UCSD-AML1 (cell line): ENCODE data around the gene ANKRD26.

Experiments used
- DNase-seq: peaks from one replicate; lab custom pipeline; 2025; ENCODE audit not compliant: unreplicated experiment; lab: John Stamatoyannopoulos, UW

ANKRD26 gene

DNA sequence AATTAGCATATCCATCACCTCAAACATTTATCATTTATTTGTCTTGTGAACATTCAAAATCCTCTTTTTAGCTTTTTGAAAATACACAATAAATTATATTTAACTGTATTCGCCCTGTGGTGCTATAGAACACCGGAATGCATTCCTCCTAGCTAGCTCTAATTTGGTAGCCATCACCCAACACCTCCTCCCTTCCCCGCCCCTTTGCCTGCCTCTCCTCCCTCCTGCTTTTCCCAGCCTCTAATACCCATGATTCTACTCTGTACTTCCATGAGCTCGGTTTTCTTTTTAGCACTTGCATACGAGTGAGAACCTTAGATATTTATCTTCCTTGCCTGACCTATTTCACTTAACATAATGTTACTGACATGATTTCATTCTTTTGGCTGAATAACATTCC is 80.1 kb downstream of the ANKRD26 start:
- DNase-seq, result no peak

DNA sequence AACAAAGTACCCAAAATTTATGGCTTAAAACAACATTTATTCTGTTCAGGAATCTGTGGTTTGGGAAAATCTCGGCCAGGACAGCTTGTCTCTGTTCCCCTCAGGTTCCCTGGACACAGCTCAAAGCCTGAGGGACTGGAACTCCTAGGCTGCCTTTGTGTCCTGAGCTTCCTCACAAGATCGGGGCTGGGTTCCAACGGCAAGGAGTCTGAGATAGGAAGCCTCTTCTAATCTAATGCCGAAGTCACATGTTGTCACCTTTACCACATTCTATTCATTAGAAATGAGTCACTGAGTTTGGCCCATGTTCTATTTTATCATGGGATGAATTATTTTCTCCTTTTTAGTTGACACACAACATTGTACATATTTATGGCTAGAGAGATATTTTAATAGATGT is 80.5 kb downstream of the ANKRD26 start:
- DNase-seq, result no peak

DNA sequence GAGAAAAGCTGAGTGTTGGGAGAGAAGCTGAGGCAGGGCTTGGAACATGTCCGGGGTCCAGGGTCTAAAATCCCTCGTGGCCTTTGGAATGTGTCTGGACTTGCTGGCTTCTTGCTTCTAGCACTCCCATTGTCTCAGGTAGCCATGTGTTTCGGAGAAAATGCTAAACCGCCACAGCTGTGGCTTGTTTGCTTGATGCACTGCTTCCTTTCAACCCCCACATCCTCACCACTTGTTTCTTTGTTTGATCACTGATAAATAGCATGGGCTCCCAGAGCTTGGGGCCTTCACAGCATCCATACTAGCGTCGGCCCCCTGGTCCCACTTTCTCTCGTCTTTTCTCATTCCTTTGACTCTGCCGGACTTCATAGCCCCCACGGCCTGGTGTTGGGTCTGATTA is 102.7 kb downstream of the ANKRD26 start:
- no peak for DNase-seq

DNA sequence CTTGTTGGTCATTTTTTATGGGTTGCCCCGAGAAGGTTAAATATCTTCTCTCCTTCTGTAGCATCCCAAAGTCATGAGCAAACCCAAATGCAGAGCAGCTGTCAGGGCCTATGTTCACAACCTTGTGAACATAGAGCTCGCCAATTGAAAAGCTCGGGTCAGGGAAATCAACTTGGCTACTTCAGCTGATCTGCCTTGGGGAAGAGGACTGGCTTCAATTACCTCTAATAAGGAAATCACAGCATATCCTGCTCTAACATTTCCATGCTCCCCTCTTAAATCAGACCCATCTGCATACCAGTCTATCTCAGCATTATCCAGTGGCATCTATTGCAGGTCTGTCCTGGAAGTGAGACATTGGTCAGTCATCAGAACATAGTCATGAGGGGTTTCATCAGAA is 105.6 kb downstream of the ANKRD26 start:
- no peak for DNase-seq

DNA sequence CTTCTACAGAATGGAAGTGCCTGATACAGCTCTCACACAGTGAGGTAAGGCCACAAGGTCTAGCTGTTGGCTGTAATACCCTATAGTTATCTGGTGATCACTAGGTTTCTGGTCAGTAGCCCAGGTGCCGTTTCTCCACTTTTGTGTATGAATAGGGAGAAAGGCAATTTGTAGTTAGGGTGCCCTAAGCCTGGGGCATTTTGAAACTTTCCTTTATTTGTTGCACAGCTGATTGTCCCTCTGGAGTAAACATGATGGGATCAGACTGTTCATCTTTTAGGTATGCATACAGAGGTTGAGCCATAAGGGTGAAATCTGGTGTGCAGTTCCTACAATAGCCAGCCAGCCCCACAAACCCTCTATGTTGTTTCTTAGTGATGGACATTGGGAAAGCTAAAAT is 112.4 kb downstream of the ANKRD26 start:
- no peak for DNase-seq

DNA sequence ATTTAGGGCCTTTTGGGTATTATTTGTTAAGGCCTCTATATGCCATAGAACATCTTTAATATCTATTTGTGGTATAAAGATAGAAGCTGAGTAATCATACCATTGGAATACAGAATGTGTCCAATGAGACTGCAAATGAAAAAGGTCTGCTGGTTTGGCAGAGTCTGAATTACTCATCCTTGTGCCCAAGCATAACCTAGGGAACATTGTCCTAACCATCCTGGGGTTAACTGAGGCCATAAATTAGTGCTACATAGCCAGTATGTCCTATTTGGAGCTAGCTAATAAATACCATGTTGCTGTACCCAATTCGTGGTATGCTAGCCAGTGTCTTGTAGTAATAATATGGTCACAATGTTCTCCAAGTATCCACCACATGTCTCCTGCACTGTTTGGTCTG is 117.1 kb downstream of the ANKRD26 start:
- DNase-seq, result no peak

DNA sequence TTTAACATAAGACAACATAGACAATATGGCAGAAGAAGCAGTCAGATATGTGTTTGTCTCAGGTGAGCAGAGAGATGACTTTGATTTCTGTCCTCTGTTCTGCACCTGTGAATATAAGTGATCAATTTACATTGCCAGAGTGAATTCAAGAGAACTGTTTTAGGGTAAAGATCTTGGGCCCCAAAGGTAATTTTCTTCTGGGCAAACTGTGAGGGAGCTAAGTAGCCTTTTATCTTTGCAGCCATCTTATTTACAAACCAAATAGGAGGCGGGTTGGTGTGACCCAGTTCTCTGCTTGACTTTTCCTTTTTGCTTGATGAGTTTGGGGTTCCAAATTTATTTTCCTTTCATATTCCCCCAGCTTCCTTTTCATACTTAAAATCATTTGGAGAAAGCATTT is 118.2 kb downstream of the ANKRD26 start:
- DNase-seq, result no peak

DNA sequence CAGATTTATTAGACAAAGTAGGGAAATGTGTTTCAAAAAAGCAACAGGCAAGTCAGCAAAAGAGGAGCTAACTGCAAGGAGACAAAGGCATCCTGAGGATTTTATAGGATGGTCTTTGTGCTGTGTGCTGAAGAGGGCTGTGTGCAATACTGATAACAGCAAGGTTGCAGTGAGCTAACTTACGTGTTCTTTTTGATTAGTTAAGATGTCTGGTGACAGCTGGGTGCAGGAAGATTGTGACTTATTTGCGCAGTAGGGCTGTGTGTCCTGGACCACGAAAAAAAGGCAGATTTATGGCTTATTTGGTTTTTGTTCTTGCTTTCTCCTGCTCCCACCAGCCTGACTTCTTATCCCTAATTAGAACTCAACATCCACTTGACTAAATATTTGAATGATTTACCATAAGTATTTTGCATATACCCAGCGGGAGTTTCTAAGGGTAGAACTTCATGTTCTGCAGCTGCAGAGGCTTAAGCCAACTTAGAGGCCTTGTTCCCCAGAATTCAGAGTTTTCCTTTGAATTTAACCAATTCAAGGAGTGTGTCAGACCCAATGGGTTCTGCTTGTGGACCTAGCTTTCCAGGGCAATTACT is 119.0 kb downstream of the ANKRD26 start:
- DNase-seq, result no peak

DNA sequence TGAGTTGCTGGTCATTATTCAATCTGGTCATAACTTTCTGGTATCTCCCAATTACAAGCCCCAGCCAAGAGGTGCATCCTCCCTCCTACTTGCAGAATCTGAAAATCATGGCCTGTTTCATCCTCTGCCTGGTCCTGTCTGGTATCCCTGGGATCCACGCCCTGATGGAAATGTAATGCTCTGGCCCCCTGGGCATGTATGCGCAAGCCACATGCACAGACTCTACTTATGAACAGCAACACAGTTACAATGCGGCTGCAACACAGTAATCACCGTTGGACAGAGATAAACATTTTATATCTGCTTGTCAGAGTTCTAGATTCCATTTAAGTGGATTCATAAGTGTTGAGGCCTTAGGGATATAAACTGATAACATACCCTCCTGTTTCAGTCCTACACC is 121.8 kb downstream of the ANKRD26 start:
- no peak for DNase-seq

DNA sequence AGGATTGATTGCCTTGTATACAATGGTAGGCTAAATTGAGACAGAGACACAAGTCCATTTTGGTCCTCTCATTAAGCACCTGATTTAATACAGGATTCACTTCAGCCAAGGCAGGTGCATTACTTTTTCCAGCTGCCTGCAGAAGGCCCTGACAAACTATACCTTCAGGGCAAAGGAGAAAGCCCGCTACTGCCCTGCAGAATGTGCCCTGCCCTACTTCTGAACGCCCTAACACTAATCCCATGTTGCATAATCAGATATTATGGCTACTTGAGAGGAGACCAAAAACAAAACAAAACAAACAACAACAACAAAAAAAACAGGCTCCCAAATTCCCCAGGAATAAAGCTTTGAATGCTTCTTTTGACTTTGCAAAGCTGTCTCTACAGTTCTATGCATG is 122.7 kb downstream of the ANKRD26 start:
- DNase-seq, result no peak

DNA sequence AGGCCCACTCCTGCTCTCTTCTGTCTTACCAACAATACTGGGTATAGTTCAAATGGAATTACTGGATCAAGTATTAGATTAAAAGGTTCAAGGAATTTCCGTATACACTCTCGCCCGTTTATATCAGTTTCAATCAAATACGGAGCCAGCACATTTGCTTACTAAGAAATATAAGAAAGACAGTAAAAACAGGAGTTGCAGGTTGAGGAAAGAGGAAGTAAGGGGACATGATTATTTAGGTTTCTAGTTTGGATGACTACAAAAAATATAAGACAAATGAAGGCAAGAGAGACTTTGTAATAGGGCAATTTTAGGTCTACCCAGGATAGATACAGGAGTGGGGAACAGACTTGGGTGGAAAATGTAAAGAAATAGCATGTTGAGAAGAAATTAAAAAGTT is 129.6 kb downstream of the ANKRD26 start:
- DNase-seq, result no peak

DNA sequence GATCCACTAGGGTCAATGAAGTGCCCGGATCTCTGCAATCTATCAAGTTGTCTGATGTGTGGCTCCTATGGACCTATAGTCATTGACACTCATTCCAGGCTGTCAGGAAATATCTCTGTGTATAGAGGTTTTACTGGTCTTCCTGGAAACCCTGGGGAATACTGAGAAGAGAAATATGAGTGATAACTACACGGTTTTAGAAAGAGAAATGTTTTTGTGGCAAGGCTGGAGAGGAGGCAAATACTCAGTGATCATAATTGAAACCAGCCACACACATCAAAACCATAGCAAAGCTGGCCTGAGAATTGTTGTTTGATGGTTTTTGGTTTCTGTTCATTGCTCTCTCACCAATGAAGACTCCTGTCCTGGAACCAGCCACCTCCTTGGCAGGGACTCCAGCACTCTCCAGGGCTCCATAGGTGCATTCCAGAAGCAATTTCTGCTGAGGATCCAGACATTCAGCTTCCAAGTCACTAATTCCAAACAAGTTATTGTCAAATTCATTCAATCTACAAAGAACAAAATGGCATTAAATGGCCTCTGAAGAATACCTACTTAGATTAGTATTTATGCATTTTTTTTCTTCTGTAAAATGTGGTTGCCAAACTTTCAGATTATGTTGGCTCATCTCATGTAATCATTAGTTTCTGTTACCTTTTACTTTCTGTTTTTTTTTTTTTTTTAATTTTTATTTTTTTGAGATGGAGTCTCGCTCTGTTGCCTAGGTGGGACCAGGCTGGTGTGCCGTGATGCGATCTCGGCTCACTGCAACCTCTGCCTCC is 131.0 kb downstream of the ANKRD26 start:
- DNase-seq, result no peak

DNA sequence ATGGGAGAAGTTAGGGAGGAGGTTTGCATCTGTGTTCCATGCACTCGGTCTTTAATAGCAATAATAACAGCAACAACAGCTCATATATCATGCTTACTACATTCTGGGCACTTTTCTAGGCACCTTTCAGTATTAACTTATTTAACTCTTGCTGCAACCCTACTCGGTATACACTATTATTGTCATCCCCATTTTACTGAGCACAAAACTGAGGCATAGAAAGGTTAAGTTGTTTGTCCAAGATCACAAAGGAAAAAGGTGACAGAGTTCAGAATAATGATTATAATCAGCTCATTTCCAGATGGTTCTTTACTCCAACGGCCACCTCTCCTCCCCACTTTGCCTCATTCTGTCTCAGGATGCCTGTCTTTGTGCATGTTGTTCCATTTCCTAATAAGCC is 137.5 kb downstream of the ANKRD26 start:
- DNase-seq, result no peak

DNA sequence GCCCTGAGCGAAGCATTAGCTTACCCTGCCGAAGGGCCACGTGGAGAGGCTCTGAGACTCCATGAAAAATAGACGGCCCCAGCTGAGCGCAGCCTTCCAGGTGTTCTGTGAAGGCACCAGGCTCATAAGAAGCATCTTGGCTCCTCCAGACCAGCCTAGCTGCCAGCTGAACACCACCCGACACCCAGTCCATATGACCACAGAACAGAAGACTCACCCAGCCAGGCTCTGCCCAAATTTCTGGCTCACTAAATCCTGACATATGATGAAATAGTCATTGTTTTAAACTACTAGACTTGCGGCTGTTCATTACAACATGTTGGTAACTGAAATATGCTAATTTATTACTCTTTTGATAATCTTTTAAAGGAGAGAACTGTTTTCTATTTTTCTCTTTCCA is 140.0 kb downstream of the ANKRD26 start:
- DNase-seq, result no peak

DNA sequence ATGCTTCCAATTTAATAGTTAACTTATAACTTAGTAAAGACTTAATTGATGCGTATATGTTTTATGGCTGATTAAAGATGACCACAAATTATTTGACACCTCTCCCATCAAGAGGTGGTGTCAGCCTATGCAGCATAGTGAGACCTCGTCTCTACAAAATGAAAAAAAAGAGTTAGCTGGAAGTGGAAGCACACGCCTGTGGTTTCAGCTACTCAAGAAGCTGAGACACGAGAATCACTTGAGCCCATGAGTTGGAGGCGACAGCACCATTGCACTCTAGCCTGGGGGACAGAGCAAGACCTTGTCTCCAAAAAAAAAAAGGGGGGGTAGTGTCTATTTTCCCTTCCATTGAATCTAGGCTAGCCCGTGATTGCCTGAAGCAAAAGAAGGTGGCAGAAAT is 140.5 kb downstream of the ANKRD26 start:
- DNase-seq, result no peak
